A549 (cell line): Measurements from ENCODE around the gene UNC5B.

ENCODE experiments used
- CHD2 ChIP-seq: fragments of 150-350 bp; IDR thresholded peaks from 2 replicates; pipeline ENCODE4 v1.6.1; 2014; ENCODE audit warnings: low read length; ENCODE audit not compliant: partially characterized antibody
- E2F6 ChIP-seq: IDR thresholded peaks from 2 replicates; pipeline ENCODE4 v1.6.1; 2012; ENCODE audit warnings: low read depth, borderline replicate concordance
- FOSL2 ChIP-seq, 2 experiments: fragments of 450-650 bp in 1 of 2; fragments of >200 bp in 1 of 2; sonication (Bioruptor Twin) in 1 of 2; formaldehyde crosslinking; IDR thresholded peaks; 2 replicates each; pipeline versions ENCODE4 v1.5.0 to v1.6.1; 2016 to 2020; ENCODE audit warnings: mild to moderate bottlenecking in 1 of 2, moderate library complexity in 1 of 2
- HOXA7 ChIP-seq: fragments of 250-450 bp; sonication (Bioruptor Pico); IDR thresholded peaks from 2 replicates; pipeline ENCODE4 v1.5.0; 2020; ENCODE audit warnings: mild to moderate bottlenecking, moderate library complexity
- PBX3 ChIP-seq: IDR thresholded peaks from 2 replicates; pipeline ENCODE4 v1.6.1; 2012
- PHF8 ChIP-seq: fragments of 200-600 bp; sonication (generic); IDR thresholded peaks from 2 replicates; pipeline ENCODE4 v1.6.1; 2016; ENCODE audit warnings: low read depth, mild to moderate bottlenecking, antibody characterized with exemption, moderate library complexity, borderline replicate concordance
- POLR2A ChIP-seq: IDR thresholded peaks from 2 replicates; pipeline ENCODE4 v1.6.1; 2012; ENCODE audit warnings: mild to moderate bottlenecking, low read length
- POLR2AphosphoS2 ChIP-seq: conservative IDR thresholded peaks from 2 replicates; pipeline ENCODE4 v1.6.1; 2012; ENCODE audit warnings: low read length, improper control_type of control experiment, inconsistent platforms
- USF2 ChIP-seq: fragments of 450-650 bp; IDR thresholded peaks from 2 replicates; pipeline ENCODE4 v1.6.1; 2014; ENCODE audit warnings: antibody characterized with exemption
- TF ChIP-seq, protein P1 (sequence below): fragments of >200 bp; sonication (Bioruptor Twin); formaldehyde crosslinking; IDR thresholded peaks from 3 replicates; pipeline ENCODE4 v1.5.1; 2016
- TF ChIP-seq, protein P2 (sequence below): fragments of 200-600 bp; sonication (generic); IDR thresholded peaks from 2 replicates; pipeline ENCODE4 v1.6.1; 2016; ENCODE audit warnings: antibody characterized with exemption, mild to moderate bottlenecking, moderate library complexity

DNA sequence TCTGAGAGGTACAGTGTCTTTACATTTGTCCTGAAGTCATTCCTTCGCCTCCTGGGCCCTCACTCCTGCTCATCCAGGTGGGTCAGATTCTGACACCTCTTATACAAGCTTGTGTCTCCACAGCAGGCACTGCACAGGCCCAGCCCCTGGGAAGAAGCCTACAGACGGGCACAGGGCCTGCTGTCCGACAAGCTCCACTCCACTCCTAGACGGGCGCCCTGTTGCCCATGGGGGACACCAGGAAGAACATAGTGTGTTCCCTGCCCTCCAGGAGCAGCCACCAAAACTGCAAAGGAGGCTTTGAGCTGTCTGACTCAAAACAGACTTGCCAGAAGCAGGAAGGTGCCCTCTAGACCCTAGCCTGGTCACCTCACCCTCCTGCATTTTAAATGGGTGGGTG, 61.1 kb downstream of the UNC5B start:
- TF ChIP-seq, protein P1, sequence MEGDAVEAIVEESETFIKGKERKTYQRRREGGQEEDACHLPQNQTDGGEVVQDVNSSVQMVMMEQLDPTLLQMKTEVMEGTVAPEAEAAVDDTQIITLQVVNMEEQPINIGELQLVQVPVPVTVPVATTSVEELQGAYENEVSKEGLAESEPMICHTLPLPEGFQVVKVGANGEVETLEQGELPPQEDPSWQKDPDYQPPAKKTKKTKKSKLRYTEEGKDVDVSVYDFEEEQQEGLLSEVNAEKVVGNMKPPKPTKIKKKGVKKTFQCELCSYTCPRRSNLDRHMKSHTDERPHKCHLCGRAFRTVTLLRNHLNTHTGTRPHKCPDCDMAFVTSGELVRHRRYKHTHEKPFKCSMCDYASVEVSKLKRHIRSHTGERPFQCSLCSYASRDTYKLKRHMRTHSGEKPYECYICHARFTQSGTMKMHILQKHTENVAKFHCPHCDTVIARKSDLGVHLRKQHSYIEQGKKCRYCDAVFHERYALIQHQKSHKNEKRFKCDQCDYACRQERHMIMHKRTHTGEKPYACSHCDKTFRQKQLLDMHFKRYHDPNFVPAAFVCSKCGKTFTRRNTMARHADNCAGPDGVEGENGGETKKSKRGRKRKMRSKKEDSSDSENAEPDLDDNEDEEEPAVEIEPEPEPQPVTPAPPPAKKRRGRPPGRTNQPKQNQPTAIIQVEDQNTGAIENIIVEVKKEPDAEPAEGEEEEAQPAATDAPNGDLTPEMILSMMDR = no peak
- TF ChIP-seq HOXA7 (CRISPR knock-in tag) (no peak), POLR2A (no peak), CHD2 (no peak), PHF8 (no peak), PBX3 (no peak), FOSL2 (IDR thresholded peaks at IDR 0.05) (no peak), FOSL2 (CRISPR knock-in tag; IDR thresholded peaks at IDR 0.05) (no peak), USF2 (no peak), E2F6 (no peak), POLR2AphosphoS2 (no peak)
- TF ChIP-seq, protein P2, sequence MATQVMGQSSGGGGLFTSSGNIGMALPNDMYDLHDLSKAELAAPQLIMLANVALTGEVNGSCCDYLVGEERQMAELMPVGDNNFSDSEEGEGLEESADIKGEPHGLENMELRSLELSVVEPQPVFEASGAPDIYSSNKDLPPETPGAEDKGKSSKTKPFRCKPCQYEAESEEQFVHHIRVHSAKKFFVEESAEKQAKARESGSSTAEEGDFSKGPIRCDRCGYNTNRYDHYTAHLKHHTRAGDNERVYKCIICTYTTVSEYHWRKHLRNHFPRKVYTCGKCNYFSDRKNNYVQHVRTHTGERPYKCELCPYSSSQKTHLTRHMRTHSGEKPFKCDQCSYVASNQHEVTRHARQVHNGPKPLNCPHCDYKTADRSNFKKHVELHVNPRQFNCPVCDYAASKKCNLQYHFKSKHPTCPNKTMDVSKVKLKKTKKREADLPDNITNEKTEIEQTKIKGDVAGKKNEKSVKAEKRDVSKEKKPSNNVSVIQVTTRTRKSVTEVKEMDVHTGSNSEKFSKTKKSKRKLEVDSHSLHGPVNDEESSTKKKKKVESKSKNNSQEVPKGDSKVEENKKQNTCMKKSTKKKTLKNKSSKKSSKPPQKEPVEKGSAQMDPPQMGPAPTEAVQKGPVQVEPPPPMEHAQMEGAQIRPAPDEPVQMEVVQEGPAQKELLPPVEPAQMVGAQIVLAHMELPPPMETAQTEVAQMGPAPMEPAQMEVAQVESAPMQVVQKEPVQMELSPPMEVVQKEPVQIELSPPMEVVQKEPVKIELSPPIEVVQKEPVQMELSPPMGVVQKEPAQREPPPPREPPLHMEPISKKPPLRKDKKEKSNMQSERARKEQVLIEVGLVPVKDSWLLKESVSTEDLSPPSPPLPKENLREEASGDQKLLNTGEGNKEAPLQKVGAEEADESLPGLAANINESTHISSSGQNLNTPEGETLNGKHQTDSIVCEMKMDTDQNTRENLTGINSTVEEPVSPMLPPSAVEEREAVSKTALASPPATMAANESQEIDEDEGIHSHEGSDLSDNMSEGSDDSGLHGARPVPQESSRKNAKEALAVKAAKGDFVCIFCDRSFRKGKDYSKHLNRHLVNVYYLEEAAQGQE = no peak
